Renal pelvis (tissue), 4 donors: ENCODE measurements around the gene GRIK4. TPM values are rescaled to one million over a fixed set of nuclear protein-coding genes. Genes with fewer than 3 reads are reported as not detected.

Experiments used
- DNase-seq: peaks from one replicate; pipeline ENCODE4 v3.0.0-alpha.2; 2013
- polyA plus RNA-seq, 3 donors: library from polyadenylated mRNA; unstranded; fragments of 120-200 nt; gene quantifications; one replicate each; pipeline ENCODE4 v1.2.1, GENCODE V29; 2013; ENCODE audit not compliant: insufficient read length in 3 of 3

The GRIK4 gene
- polyA plus RNA-seq, 3 donors: 0.86 to 1.7 (median 1.0) TPM

- no peak for DNase-seq
Observed at GRCh38 chr11:120668537-120668936, 157.0 kb downstream of the GRIK4 start.

- peak; percentile 69 for DNase-seq
Observed at GRCh38 chr11:120674542-120674941, 163.0 kb downstream of the GRIK4 start.

GRCh38 chr11:120675171-120675570 is 163.6 kb downstream of the GRIK4 start:
- DNase-seq: no peak

- DNase-seq: no peak
Observed at GRCh38 chr11:120676991-120677390, 165.4 kb downstream of the GRIK4 start.

GRCh38 chr11:120680322-120680721 is 168.8 kb downstream of the GRIK4 start:
- no peak for DNase-seq

- no peak for DNase-seq
Observed at GRCh38 chr11:120681434-120682331, 170.1 kb downstream of the GRIK4 start.

GRCh38 chr11:120682332-120682649 is 170.7 kb downstream of the GRIK4 start:
- no peak for DNase-seq

GRCh38 chr11:120682866-120683265 is 171.3 kb downstream of the GRIK4 start:
- no peak for DNase-seq

- DNase-seq: no peak
Observed at GRCh38 chr11:120686516-120686915, 175.0 kb downstream of the GRIK4 start.

- no peak for DNase-seq
Observed at GRCh38 chr11:120688163-120688562, 176.6 kb downstream of the GRIK4 start.

GRCh38 chr11:120689596-120690275 is 178.2 kb downstream of the GRIK4 start:
- DNase-seq: peak; percentile 62

- DNase-seq: no peak
Observed at GRCh38 chr11:120690406-120690805, 178.9 kb downstream of the GRIK4 start.

- DNase-seq: no peak
Observed at GRCh38 chr11:120694726-120695125, 183.2 kb downstream of the GRIK4 start.

GRCh38 chr11:120695426-120695825 is 183.9 kb downstream of the GRIK4 start:
- DNase-seq: no peak

- no peak for DNase-seq
Observed at GRCh38 chr11:120695939-120696338, 184.4 kb downstream of the GRIK4 start.

- DNase-seq: no peak
Observed at GRCh38 chr11:120696597-120697218, 185.2 kb downstream of the GRIK4 start.

- no peak for DNase-seq
Observed at GRCh38 chr11:120698918-120699317, 187.4 kb downstream of the GRIK4 start.

- no peak for DNase-seq
Observed at GRCh38 chr11:120702656-120703055, 191.1 kb downstream of the GRIK4 start.

GRCh38 chr11:120703358-120704152 is 192.0 kb downstream of the GRIK4 start:
- DNase-seq: no peak

GRCh38 chr11:120704256-120704750 is 192.8 kb downstream of the GRIK4 start:
- DNase-seq: no peak

GRCh38 chr11:120706257-120706656 is 194.7 kb downstream of the GRIK4 start:
- DNase-seq: no peak

- no peak for DNase-seq
Observed at GRCh38 chr11:120707098-120707497, 195.6 kb downstream of the GRIK4 start.
